Erythroblast (primary cell): ENCODE measurements around the gene C20orf204.

Experiments
- GATA1 ChIP-seq: IDR thresholded peaks from 2 replicates; pipeline ENCODE4 v1.6.1; 2011; ENCODE audit warnings: low read depth, mild to moderate bottlenecking, control low read depth, low read length, moderate library complexity
- POLR2A ChIP-seq: IDR thresholded peaks from 2 replicates; pipeline ENCODE4 v1.6.1; 2011; ENCODE audit warnings: mild to moderate bottlenecking, low read length

DNA sequence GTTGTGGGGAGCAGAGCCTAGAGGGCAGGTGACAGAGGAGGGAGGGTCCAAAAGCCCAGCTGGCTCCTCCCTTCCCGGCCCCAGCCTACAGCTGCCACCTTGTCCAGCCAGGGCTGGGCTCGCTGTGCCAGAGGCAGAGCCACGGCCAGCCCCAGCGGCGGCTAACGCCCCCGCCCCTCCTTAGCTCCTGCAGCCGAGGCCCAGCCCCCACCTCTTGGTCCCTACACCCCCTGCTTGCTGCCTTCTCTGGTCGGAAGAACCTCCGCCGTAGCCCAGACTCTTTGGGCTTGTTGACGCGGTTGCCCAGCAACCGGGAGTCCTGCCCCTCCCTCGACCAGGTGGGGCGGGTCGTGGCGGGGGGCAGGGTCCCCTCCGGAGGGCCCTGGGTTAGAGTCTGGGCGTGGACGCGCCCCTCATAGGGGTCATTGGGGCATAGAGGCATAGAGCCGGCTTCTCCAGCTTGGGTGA lies 48.7 kb downstream of the C20orf204 start:
- TF ChIP-seq POLR2A (no peak), GATA1 (no peak)
